IPS DF 6.9 (cell line): Measurements from ENCODE around the gene PELI1.

Source experiments
- DNase-seq: peaks from one replicate; pipeline ENCODE4 v3.0.0-alpha.2; 2013; ENCODE audit warnings: low read depth, low spot score
- H3K27ac ChIP-seq: one replicate; pipeline ENCODE4 v1.5.1; 2013; ENCODE audit warnings: low read length, control low read depth
- H3K27me3 ChIP-seq: 2 replicates; pipeline ENCODE4 v1.6.1; 2013; ENCODE audit warnings: mild to moderate bottlenecking, low read length; ENCODE audit not compliant: control insufficient read depth, insufficient read depth
- H3K36me3 ChIP-seq: 2 replicates; pipeline ENCODE4 v1.6.1; 2013; ENCODE audit warnings: low read length; ENCODE audit not compliant: control insufficient read depth, insufficient read depth
- H3K4me1 ChIP-seq: 2 replicates; pipeline ENCODE4 v1.6.1; 2013; ENCODE audit warnings: low read length; ENCODE audit not compliant: control insufficient read depth, insufficient read depth
- H3K4me3 ChIP-seq: 2 replicates; pipeline ENCODE4 v1.5.1; 2013; ENCODE audit warnings: mild to moderate bottlenecking, low read length
- H3K9me3 ChIP-seq: 2 replicates; pipeline ENCODE4 v1.6.1; 2013; ENCODE audit warnings: low read length, inconsistent platforms; ENCODE audit not compliant: control insufficient read depth, insufficient read depth
- WGBS: extraction: QIAGEN DNeasy Blood & Tissue Kit; methylation state at CpG from one replicate; pipeline ENCODE4 v1.1.7; 2013; ENCODE audit warnings: mixed read lengths, missing lambda C conversion rate; ENCODE audit not compliant: insufficient read length, insufficient coverage; 5-methylcytosine and 5-hydroxymethylcytosine counted together

Gene PELI1

DNA sequence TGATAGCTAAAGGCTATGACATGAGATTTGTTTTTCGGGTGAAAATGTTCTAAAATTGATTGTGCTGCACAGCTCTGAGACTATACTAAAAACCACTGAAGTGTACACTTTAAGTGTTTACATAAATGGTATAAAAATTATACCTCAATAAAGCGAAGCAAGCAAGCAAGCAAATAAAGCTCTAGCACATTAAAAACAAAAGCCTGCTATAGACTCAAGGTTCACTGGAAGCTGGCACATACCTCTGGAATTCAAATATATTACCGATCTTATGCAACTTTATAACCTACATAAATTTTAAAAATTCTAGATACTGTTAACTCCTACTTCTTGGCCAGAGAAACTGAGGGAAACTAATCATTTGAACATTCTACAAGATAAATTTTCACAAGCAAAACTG, 20.1 kb downstream of the PELI1 start:
- no peak overlapping the region for H3K4me3 ChIP-seq
- no peak for DNase-seq
- no peaks in the 10 kb centered on the region for H3K27me3 ChIP-seq
- H3K36me3 ChIP-seq, result no peaks in the 10 kb centered on the region
- no peaks in the 10 kb centered on the region for H3K9me3 ChIP-seq
- H3K4me1 ChIP-seq, result no peaks in the 10 kb centered on the region
- no peak overlapping the region for H3K27ac ChIP-seq
- WGBS, result 100% methylated on average over 1 of the region's 3 CpGs

DNA sequence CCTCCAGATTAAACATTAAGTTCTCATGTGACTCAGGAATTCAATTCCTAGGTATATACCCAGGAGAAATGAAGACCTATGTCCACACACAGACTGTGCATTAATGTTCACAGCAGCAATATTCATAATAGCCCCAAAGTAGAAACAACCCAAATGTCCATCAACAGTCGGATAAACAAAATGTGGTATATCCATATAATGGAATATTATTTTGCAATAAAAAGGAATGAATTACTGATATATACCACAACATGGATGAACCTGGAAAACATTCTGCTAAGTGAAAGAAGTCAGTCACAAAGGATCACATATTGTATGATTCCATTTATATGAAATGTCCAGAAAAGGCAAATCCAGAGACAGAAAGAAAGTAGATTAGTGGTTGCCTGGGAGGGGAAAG, 20.5 kb downstream of the PELI1 start:
- DNase-seq, result no peak
- H3K4me1 ChIP-seq, result no peaks in the 10 kb centered on the region
- no peaks in the 10 kb centered on the region for H3K36me3 ChIP-seq
- no peak overlapping the region for H3K4me3 ChIP-seq
- no peaks in the 10 kb centered on the region for H3K27me3 ChIP-seq
- WGBS, result no CpG with 5 or more reads among the region's 1 CpG
- H3K9me3 ChIP-seq, result no peaks in the 10 kb centered on the region
- H3K27ac ChIP-seq, result no peak overlapping the region

DNA sequence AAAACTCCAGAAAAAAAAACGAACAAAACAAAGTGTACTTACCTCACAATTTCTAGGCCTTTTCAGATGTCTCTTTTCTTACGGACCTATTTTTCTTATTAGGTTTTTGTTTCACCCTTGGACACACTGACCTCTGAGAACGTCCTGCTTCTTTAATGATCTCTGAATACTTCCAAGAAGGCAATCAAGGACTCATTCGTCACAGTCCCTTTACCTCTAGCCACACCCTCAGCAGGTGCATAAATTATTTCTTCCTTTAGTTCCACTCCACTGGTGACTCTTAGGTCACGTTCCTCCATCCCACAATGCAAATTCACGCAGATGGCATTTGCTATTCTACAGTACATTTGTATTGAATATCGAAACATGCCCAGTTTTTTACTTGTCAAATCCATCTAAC, 21.9 kb downstream of the PELI1 start:
- WGBS, result no CpG with 5 or more reads among the region's 7 CpGs
- H3K4me3 ChIP-seq, result no peak overlapping the region
- no peaks in the 10 kb centered on the region for H3K27me3 ChIP-seq
- DNase-seq, result no peak
- H3K27ac ChIP-seq, result no peak overlapping the region
- H3K4me1 ChIP-seq, result no peaks in the 10 kb centered on the region
- no peaks in the 10 kb centered on the region for H3K9me3 ChIP-seq
- no peaks in the 10 kb centered on the region for H3K36me3 ChIP-seq

DNA sequence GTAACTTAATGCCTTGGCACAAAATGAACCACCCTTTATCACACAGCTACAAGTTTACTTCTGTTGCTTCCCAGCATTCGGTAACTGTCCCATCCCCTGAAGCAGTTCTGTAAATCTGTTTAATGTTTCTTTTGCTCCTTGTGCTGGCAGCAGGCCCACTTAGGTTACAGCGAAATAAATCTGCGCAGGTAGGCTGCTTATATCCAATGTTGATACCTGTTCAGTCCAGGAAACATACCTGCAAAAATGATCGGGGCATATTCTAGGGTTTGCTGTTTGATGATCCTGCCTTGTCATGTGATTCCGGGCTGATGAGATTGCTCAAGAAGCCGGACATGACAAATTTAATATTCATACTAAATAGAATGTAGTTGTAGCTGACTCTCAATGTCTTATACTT, 23.3 kb downstream of the PELI1 start:
- no CpG with 5 or more reads among the region's 6 CpGs for WGBS
- no peak for DNase-seq
- Histone ChIP-seq H3K27ac (no peak overlapping the region), H3K27me3 (no peaks in the 10 kb centered on the region), H3K4me1 (no peaks in the 10 kb centered on the region), H3K36me3 (no peaks in the 10 kb centered on the region), H3K4me3 (no peak overlapping the region), H3K9me3 (no peaks in the 10 kb centered on the region)

DNA sequence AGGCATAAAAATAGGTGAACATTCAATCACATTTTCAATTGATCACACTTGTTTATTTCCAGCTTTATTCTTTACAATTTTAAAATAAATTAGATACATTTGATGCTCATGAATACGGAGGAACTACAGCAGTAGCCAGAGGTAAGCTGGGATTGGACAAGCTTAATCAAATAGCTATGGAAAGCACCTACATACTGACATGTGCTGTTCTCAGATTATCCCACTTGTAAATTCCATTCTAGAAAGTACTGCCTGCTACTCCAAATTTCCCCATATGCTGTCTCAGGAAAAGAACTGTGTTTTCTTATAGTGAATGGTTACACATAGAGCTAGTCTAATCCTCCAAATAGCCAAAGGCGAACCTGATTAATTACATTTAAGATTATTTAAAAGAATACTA, 24.2 kb downstream of the PELI1 start:
- no CpG with 5 or more reads among the region's 2 CpGs for WGBS
- Histone ChIP-seq H3K9me3 (no peaks in the 10 kb centered on the region), H3K27me3 (no peaks in the 10 kb centered on the region), H3K4me3 (no peak overlapping the region), H3K36me3 (no peaks in the 10 kb centered on the region), H3K4me1 (no peaks in the 10 kb centered on the region), H3K27ac (no peak overlapping the region)
- DNase-seq, result no peak

DNA sequence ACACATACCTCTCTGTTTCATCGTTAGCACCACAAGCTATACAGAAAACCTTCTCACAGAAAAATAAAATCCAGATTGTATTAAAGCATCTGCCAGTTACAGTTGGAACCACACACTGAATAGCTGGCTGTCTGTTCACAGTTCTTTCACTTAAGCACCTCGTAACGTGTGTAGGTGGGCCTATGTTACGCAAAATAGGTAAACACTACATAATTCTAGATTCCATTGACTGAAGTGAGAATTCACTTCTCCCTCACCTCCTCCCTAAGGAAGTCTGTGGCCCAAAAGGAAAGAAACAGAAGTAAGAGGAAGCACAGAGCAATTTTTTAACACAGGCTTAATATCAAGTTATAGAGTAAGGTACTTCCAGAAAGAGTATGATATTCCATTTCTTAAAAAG, 24.9 kb downstream of the PELI1 start:
- Histone ChIP-seq H3K27ac (no peak overlapping the region), H3K9me3 (no peaks in the 10 kb centered on the region), H3K27me3 (no peaks in the 10 kb centered on the region), H3K4me3 (no peak overlapping the region), H3K4me1 (peaks cover 2% of the 10 kb centered on the region; the same call in 1 of the 2 replicates), H3K36me3 (no peaks in the 10 kb centered on the region)
- no CpG with 5 or more reads among the region's 4 CpGs for WGBS
- no peak for DNase-seq

DNA sequence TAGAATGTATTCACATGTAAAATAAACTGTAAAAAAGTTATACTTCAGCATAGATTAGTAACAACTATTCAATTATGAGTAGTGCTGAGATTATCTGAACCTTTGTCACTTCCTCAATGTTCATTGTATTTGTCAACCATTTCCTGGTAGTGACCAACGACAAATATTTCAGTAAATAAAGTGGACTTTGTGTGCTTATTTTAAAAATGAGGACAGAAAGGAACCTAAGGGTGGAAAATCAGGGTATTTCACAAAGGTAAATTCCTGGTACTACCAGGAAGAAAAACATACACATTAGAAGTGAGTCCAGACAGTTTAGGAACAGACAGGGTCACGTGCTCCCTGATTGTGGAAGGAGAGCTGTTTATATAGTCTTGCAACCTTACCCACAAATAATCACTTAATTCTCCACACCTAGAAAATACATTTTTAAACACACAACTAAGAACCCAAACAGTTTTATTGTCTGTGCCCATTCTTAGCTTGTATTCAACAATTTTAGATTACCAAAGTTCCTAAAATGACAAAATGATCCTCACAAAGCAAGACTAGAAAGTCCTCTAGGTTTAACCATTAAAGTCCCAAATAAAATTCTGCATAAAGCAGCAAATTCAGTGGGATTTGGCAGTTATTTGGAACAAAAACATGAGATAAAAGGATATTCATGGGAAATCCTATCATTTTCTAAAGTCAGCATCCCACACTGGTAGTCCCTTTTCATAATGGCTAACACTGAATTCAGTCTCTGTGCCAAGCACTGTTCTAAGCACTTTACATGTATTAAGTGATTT, 28.2 kb downstream of the PELI1 start:
- Histone ChIP-seq H3K4me1 (peaks cover 2% of the 10 kb centered on the region; the same call in 1 of the 2 replicates), H3K27me3 (no peaks in the 10 kb centered on the region), H3K9me3 (no peaks in the 10 kb centered on the region), H3K4me3 (no peak overlapping the region), H3K27ac (no peak overlapping the region), H3K36me3 (no peaks in the 10 kb centered on the region)
- no peak for DNase-seq
- no CpG with 5 or more reads among the region's 2 CpGs for WGBS

DNA sequence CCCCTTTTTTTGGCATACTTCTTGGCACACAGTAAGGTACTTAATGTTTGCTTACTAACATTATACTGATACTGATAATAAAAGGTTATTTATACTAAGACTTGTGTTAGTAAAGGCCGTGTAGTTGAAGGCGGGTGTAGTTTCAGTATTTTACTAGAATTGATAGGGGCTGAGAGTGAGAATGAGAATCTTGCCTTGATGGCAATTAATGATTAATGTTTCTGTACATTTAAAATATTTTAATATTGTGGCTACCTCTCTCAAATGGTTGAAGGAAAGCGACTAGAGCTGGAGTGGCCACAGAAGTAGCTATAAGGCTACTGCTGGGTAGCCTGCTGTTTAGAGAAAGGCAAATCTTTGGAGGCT, 29.3 kb downstream of the PELI1 start:
- no peak overlapping the region for H3K27ac ChIP-seq
- peaks cover 2% of the 10 kb centered on the region; the same call in 1 of the 2 replicates for H3K4me1 ChIP-seq
- no peak for DNase-seq
- no peaks in the 10 kb centered on the region for H3K27me3 ChIP-seq
- no peak overlapping the region for H3K4me3 ChIP-seq
- WGBS, result no CpG with 5 or more reads among the region's 3 CpGs
- H3K36me3 ChIP-seq, result no peaks in the 10 kb centered on the region
- H3K9me3 ChIP-seq, result no peaks in the 10 kb centered on the region

DNA sequence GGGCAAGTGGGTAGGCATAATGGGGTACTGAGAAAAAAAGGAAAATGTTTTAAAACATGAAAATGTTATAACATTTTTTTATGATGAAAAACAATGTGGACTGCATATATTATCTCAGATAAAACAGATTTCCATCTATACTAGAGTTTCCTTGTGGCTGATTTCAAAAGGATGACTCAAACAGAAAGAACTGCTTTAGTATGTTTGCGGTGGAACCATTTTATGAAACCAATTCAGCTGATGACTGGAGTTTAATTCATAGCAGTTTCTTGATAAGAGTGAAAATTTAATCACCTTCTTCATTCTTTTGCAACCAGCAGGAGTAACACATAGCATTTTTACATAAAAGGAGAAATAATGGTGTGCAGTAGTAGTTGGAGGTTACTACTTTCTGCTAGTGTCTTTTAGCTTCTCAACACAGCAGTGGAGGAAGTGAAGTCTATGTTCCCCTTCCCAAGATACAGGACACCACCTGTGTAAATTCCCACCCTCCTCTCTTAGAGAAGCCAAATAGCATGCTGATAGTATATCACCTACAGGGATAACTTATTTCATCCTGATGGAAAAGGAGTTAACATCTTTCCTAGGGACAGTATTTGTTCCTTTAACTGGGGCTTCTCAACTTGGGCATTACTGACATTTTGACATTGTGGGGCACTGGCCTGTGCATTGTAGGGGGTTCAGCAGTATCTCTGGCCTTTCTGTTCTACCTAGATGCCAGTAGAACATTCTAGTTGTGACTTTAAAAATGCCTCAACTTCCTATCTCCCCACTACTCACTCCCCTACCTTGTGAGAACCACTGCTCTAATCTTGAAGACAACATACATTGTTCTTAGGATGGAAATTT, 29.9 kb downstream of the PELI1 start:
- no peaks in the 10 kb centered on the region for H3K27me3 ChIP-seq
- H3K4me3 ChIP-seq, result no peak overlapping the region

DNA sequence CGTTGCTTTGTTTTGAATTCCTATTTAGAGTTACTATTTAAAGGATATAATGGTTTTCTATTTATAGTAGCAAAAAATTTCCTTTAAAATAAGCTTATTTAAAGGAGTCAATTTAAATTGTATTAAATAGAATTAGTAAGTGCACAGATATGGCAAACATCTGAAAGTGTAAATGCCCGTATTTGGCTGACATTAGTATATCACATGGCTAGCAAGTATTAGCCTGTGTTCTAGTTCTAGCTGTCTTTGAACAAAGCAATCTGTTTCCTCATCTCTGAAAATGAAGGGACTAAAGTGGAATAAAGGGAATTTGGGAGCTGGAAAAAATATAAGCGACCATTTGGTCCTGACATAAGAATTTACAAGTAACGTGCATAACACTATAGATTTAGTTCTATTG, 32.2 kb downstream of the PELI1 start:
- Histone ChIP-seq H3K27me3 (no peaks in the 10 kb centered on the region), H3K27ac (no peak overlapping the region), H3K36me3 (no peaks in the 10 kb centered on the region; the same call in 1 of the 2 replicates), H3K4me1 (peaks cover 2% of the 10 kb centered on the region; the same call in 1 of the 2 replicates), H3K9me3 (no peaks in the 10 kb centered on the region), H3K4me3 (no peak overlapping the region)
- WGBS, result no CpG with 5 or more reads among the region's 4 CpGs
- no peak for DNase-seq

More for the DNA sequence above, 29.9 kb downstream of the PELI1 start:
- no peaks in the 10 kb centered on the region for H3K9me3 ChIP-seq
- WGBS, result no CpG with 5 or more reads among the region's 1 CpG
- H3K36me3 ChIP-seq, result no peaks in the 10 kb centered on the region
- H3K4me1 ChIP-seq, result peaks cover 2% of the 10 kb centered on the region; the same call in 1 of the 2 replicates
- DNase-seq, result no peak
- no peak overlapping the region for H3K27ac ChIP-seq
